HEK293 (cell line): ENCODE results near the gene ARHGAP22.

Experiments
- CTCF ChIA-PET: fragments of 350-600 bp; formaldehyde crosslinking; extraction: SDS; loops from one replicate; lab custom pipeline; 2021; ENCODE audit warnings: antibody characterized with exemption; lab: Yijun Ruan, JAX
- POLR2A ChIA-PET: fragments of 300-600 bp; formaldehyde crosslinking; extraction: SDS; loops from one replicate; lab custom pipeline; 2020; ENCODE audit warnings: antibody characterized with exemption, inconsistent platforms; lab: Yijun Ruan, JAX
- H3K27ac ChIP-seq: fragments of 200-500 bp; sonication (Bioruptor generic); 2 replicates; pipeline ENCODE4 v1.5.1; 2014; ENCODE audit warnings: low read depth, low read length, control low read depth, inconsistent platforms; ENCODE audit errors: extremely low read depth
- H3K36me3 ChIP-seq, 2 experiments: fragments of 200-500 bp in 1 of 2; sonication (Bioruptor generic) in 1 of 2; 1 replicate in 1 of 2; 2 replicates in 1 of 2; pipeline ENCODE4 v1.5.1; 2014 to 2017; ENCODE audit warnings: inconsistent platforms in 2 of 2, low read length in 2 of 2; ENCODE audit not compliant: control insufficient read depth in 2 of 2, insufficient read depth in 1 of 2
- H3K4me1 ChIP-seq: fragments of 200-500 bp; sonication (Bioruptor generic); 2 replicates; pipeline ENCODE4 v1.5.1; 2014; ENCODE audit warnings: mild to moderate bottlenecking, low read length, inconsistent platforms; ENCODE audit not compliant: control insufficient read depth, insufficient read depth
- H3K4me3 ChIP-seq: 2 replicates; pipeline ENCODE4 v1.5.1; 2011; ENCODE audit warnings: low read depth, mild to moderate bottlenecking, control low read depth, low read length, moderate library complexity
- H3K9me3 ChIP-seq: fragments of 200-500 bp; sonication (Bioruptor generic); 2 replicates; pipeline ENCODE4 v1.5.1; 2014; ENCODE audit warnings: low read depth, low read length, inconsistent platforms; ENCODE audit not compliant: control insufficient read depth, insufficient read depth
- KLF10 ChIP-seq: fragments of 450-650 bp; IDR thresholded peaks from 2 replicates; pipeline ENCODE4 v1.5.1; 2018; ENCODE audit warnings: missing biosample characterization, mild to moderate bottlenecking, missing genetic modification characterization
- KLF16 ChIP-seq: fragments of 450-650 bp; formaldehyde crosslinking; IDR thresholded peaks from 2 replicates; pipeline ENCODE4 v1.5.1; 2017; ENCODE audit warnings: missing biosample characterization, missing genetic modification characterization
- OSR2 ChIP-seq: fragments of 450-650 bp; formaldehyde crosslinking; IDR thresholded peaks from 2 replicates; pipeline ENCODE4 v1.5.1; 2016; ENCODE audit warnings: missing biosample characterization, missing genetic modification characterization
- SCRT1 ChIP-seq: fragments of 450-650 bp; formaldehyde crosslinking; IDR thresholded peaks from 2 replicates; pipeline ENCODE4 v1.5.1; 2016; ENCODE audit warnings: missing biosample characterization, missing genetic modification characterization, borderline replicate concordance
- ZBTB8A ChIP-seq: fragments of 450-650 bp; formaldehyde crosslinking; IDR thresholded peaks from 2 replicates; pipeline ENCODE4 v1.5.1; 2016; ENCODE audit warnings: missing biosample characterization, missing genetic modification characterization
- ZNF133 ChIP-seq: fragments of 450-650 bp; formaldehyde crosslinking; IDR thresholded peaks from 2 replicates; pipeline ENCODE4 v1.5.1; 2016; ENCODE audit warnings: missing biosample characterization, missing genetic modification characterization
- ZNF155 ChIP-seq: fragments of 450-650 bp; formaldehyde crosslinking; IDR thresholded peaks from 2 replicates; pipeline ENCODE4 v1.5.1; 2016; ENCODE audit warnings: missing biosample characterization, missing genetic modification characterization
- ZNF248 ChIP-seq: fragments of 450-650 bp; formaldehyde crosslinking; IDR thresholded peaks from 2 replicates; pipeline ENCODE4 v1.5.1; 2017; ENCODE audit warnings: missing biosample characterization, missing genetic modification characterization
- ZNF354C ChIP-seq: fragments of 450-650 bp; formaldehyde crosslinking; IDR thresholded peaks from 2 replicates; pipeline ENCODE4 v1.5.1; 2016; ENCODE audit warnings: missing biosample characterization, missing genetic modification characterization, low read depth, borderline replicate concordance
- ZNF510 ChIP-seq: fragments of 450-650 bp; formaldehyde crosslinking; IDR thresholded peaks from 2 replicates; pipeline ENCODE4 v1.5.1; 2018; ENCODE audit warnings: mild to moderate bottlenecking, missing genetic modification characterization, missing biosample characterization; ENCODE audit not compliant: insufficient replicate concordance
- ZNF555 ChIP-seq: fragments of 450-650 bp; formaldehyde crosslinking; conservative IDR thresholded peaks from 2 replicates; pipeline ENCODE4 v1.5.1; 2017; ENCODE audit warnings: missing biosample characterization, mild to moderate bottlenecking, missing genetic modification characterization, inconsistent platforms
- ZNF560 ChIP-seq: fragments of 450-650 bp; formaldehyde crosslinking; IDR thresholded peaks from 2 replicates; pipeline ENCODE4 v1.5.1; 2017; ENCODE audit warnings: missing biosample characterization, missing genetic modification characterization, borderline replicate concordance
- ZNF791 ChIP-seq: fragments of 450-650 bp; formaldehyde crosslinking; IDR thresholded peaks from 2 replicates; pipeline ENCODE4 v1.5.1; 2016; ENCODE audit warnings: missing biosample characterization, missing genetic modification characterization
- ZXDB ChIP-seq: fragments of 450-650 bp; formaldehyde crosslinking; IDR thresholded peaks from 2 replicates; pipeline ENCODE4 v1.5.1; 2016; ENCODE audit warnings: missing biosample characterization, missing genetic modification characterization
- TF ChIP-seq, protein P1 (sequence below): fragments of 450-650 bp; formaldehyde crosslinking; IDR thresholded peaks from 2 replicates; pipeline ENCODE4 v1.5.1; 2017; ENCODE audit warnings: missing biosample characterization, missing genetic modification characterization
- TF ChIP-seq, protein P2 (sequence below): fragments of 450-650 bp; formaldehyde crosslinking; IDR thresholded peaks from 2 replicates; pipeline ENCODE4 v1.5.1; 2016; ENCODE audit warnings: missing biosample characterization, missing genetic modification characterization
- TF ChIP-seq, protein P3 (sequence below): fragments of 450-650 bp; formaldehyde crosslinking; IDR thresholded peaks from 2 replicates; pipeline ENCODE4 v1.5.1; 2016; ENCODE audit warnings: missing biosample characterization, missing genetic modification characterization
- TF ChIP-seq, protein P4 (sequence below): sonication (generic); formaldehyde crosslinking; IDR thresholded peaks from 2 replicates; pipeline ENCODE4 v1.8.1; 2022; ENCODE audit warnings: mild to moderate bottlenecking, moderate library complexity, missing genetic modification reagents

ARHGAP22 gene

DNA sequence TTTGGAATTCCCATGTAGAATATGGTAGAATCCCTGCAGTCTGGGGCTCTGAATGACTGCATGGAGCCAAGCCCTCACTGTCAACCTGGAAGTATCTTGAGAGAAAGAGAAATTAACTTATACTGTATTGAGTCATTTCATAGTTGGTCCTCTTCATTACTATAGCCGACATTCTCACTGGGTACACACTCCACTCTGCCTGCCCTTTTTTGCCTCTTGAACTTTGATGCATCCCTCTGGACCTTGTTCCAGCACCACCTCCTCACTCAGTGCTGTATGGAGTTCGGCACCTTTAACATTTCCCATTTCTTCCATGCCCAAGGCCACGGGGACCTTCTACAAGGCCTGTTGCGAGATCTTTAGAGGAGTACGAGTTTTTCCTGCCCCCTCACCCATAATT lies 4.6 kb upstream of the ARHGAP22 start:
- Histone ChIP-seq H3K36me3 (no peaks in the 10 kb centered on the region), H3K27ac (no peak overlapping the region), H3K4me3 (no peak overlapping the region), H3K4me1 (no peaks in the 10 kb centered on the region), H3K9me3 (no peaks in the 10 kb centered on the region)
- TF ChIP-seq, protein P1, sequence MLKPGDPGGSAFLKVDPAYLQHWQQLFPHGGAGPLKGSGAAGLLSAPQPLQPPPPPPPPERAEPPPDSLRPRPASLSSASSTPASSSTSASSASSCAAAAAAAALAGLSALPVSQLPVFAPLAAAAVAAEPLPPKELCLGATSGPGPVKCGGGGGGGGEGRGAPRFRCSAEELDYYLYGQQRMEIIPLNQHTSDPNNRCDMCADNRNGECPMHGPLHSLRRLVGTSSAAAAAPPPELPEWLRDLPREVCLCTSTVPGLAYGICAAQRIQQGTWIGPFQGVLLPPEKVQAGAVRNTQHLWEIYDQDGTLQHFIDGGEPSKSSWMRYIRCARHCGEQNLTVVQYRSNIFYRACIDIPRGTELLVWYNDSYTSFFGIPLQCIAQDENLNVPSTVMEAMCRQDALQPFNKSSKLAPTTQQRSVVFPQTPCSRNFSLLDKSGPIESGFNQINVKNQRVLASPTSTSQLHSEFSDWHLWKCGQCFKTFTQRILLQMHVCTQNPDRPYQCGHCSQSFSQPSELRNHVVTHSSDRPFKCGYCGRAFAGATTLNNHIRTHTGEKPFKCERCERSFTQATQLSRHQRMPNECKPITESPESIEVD (tag by site-specific recombination), result no peak
- TF ChIP-seq KLF10 (tag by site-specific recombination) (no peak), ZNF510 (no peak), ZNF354C (tag by site-specific recombination) (no peak), ZBTB8A (no peak), ZNF555 (tag by site-specific recombination) (no peak), ZNF560 (tag by site-specific recombination) (no peak), KLF16 (tag by site-specific recombination) (no peak), OSR2 (tag by site-specific recombination) (no peak), SCRT1 (tag by site-specific recombination) (no peak), ZNF248 (tag by site-specific recombination) (no peak), ZXDB (tag by site-specific recombination) (no peak)
- TF ChIP-seq, protein P2, sequence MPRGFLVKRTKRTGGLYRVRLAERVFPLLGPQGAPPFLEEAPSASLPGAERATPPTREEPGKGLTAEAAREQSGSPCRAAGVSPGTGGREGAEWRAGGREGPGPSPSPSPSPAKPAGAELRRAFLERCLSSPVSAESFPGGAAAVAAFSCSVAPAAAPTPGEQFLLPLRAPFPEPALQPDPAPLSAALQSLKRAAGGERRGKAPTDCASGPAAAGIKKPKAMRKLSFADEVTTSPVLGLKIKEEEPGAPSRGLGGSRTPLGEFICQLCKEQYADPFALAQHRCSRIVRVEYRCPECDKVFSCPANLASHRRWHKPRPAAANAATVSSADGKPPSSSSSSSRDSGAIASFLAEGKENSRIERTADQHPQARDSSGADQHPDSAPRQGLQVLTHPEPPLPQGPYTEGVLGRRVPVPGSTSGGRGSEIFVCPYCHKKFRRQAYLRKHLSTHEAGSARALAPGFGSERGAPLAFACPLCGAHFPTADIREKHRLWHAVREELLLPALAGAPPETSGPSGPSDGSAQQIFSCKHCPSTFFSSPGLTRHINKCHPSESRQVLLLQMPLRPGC (tag by site-specific recombination), result no peak
- TF ChIP-seq, protein P3, sequence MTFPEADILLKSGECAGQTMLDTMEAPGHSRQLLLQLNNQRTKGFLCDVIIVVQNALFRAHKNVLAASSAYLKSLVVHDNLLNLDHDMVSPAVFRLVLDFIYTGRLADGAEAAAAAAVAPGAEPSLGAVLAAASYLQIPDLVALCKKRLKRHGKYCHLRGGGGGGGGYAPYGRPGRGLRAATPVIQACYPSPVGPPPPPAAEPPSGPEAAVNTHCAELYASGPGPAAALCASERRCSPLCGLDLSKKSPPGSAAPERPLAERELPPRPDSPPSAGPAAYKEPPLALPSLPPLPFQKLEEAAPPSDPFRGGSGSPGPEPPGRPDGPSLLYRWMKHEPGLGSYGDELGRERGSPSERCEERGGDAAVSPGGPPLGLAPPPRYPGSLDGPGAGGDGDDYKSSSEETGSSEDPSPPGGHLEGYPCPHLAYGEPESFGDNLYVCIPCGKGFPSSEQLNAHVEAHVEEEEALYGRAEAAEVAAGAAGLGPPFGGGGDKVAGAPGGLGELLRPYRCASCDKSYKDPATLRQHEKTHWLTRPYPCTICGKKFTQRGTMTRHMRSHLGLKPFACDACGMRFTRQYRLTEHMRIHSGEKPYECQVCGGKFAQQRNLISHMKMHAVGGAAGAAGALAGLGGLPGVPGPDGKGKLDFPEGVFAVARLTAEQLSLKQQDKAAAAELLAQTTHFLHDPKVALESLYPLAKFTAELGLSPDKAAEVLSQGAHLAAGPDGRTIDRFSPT (tag by site-specific recombination), result no peak
- TF ChIP-seq, protein P4, sequence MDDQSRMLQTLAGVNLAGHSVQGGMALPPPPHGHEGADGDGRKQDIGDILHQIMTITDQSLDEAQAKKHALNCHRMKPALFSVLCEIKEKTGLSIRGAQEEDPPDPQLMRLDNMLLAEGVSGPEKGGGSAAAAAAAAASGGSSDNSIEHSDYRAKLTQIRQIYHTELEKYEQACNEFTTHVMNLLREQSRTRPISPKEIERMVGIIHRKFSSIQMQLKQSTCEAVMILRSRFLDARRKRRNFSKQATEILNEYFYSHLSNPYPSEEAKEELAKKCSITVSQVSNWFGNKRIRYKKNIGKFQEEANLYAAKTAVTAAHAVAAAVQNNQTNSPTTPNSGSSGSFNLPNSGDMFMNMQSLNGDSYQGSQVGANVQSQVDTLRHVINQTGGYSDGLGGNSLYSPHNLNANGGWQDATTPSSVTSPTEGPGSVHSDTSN (CRISPR knock-in tag), result no peak
- POLR2A ChIA-PET, result no interaction called here
- CTCF ChIA-PET, result interaction anchor here (0.6 to 5.0 kb wide), 8 partner anchors 17 to 277 kb away, joined by 3 to 42 read pairs (median 5); no protein-coding TSS in a partner anchor

DNA sequence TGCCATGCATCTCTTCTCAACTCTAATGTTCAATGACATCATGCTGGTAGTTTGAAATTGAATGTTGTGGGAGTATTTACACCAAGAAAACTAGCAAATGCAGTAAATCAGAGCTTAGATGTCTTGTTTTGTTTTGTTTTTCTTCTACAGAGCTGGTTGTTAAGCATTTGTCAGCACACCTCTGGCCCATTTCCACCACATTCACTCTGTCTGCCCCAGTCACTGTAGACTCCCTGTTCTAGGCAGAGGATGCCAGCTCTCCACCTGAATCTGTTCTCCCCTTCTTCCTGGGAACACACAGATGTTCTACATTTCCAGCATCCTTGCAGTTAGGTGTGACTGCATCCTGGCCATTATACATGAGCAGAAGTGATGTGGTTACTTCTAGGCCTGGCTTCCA lies 4.1 kb upstream of the ARHGAP22 start:
- Histone ChIP-seq H3K9me3 (no peaks in the 10 kb centered on the region), H3K4me3 (no peak overlapping the region), H3K4me1 (no peaks in the 10 kb centered on the region), H3K36me3 (no peaks in the 10 kb centered on the region)
- POLR2A ChIA-PET, result no interaction called here
- CTCF ChIA-PET, result interaction anchor here (0.6 to 5.0 kb wide), 10 partner anchors 8 to 242 kb away, joined by 3 to 42 read pairs (median 7); no protein-coding TSS in a partner anchor
- TF ChIP-seq ZNF133 (tag by site-specific recombination) (no peak), ZNF155 (no peak), ZNF791 (tag by site-specific recombination) (no peak)
- TF ChIP-seq, all 188 proteins: peak for 0
- no peak overlapping the region for H3K27ac ChIP-seq
